HG03439 (cell line): ENCODE data around the gene METTL16.
"Not testable (repeated sequence)": the region's sequence is repeated elsewhere in the genome, so short reads cannot be mapped to it uniquely, and the experiment has no call there.

Experiments
- ATAC-seq: cut with Tn5 transposase; IDR thresholded peaks from one replicate; pipeline ENCODE4 v1.9.1; 2021; ENCODE audit warnings: mild to moderate bottlenecking, moderate library complexity; ENCODE audit not compliant: unreplicated experiment

METTL16 gene

GRCh38 chr17:2452216-2452750 is 59.4 kb downstream of the METTL16 start:
- no peak for ATAC-seq

DNA sequence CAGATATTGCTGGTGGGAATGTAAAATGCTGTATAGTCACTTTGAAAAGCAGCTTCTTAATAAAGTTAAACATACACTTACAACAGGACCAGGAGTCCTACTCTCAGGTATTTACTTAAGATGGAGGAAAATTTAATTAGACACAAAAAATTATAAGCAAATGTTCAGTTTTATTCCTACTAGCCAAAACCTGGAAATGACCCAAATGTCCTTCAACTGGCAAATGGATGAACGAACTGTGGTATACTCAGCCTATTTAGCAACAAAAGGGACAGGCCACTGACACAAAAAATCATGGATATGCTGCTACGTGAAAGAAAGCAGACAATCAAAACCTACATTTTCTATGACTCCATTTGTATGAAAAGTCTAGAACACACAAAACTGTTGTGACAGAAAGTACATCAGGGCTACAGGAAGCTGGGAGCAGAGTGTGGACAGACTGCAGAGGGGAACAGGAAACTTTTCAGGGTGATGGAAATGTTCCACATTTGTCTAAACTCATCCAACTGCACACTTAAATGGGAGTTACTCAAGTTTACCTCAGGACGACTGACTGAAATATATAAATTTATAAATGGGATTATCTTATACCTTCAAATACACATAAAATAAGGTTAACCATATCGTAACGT is 61.6 kb downstream of the METTL16 start:
- no peak for ATAC-seq

DNA sequence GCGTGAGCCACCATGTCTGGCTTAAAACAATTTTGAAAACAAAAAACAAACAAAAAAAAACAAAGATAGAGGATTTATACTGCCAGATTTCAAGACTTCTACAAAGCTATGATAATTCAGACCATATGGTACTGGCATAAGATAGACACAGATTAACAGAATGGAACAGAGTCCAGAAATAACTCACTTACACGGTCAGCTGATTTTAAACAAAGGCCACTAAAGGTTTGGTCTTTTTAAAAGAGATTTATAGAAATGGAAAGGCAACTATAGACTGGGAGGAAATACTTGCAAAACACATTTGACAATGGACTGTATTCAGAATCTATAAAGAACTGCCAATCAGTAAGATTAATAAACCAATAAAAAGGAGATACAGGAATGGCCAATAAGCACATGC is 62.2 kb downstream of the METTL16 start:
- ATAC-seq: no peak

GRCh38 chr17:2447479-2447878 is 64.2 kb downstream of the METTL16 start:
- not testable (repeated sequence) for ATAC-seq

GRCh38 chr17:2445638-2446037 is 66.0 kb downstream of the METTL16 start:
- ATAC-seq: no peak

DNA sequence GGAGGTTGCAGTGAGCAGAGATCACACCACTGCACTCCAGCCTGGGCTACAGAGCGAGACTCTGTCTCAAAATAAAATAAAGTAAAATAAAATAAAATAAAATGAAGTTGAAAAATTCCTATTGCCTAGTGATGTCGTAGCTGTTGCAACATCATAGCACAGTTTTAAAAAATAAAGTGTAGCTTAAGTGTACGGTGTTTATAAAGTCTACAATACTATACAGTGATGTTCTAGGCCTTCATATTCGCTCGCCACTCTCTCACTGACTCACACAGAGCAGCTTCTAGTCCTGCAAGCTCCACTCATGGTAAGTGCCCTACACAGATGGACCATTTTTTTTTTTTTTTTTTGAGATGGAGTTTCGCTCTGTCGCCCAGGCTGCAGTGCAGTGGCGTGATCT is 67.3 kb downstream of the METTL16 start:
- no peak for ATAC-seq

GRCh38 chr17:2442166-2442565 is 69.5 kb downstream of the METTL16 start:
- ATAC-seq: no peak

- ATAC-seq: no peak
Measured at GRCh38 chr17:2440930-2441329, 70.8 kb downstream of the METTL16 start.

DNA sequence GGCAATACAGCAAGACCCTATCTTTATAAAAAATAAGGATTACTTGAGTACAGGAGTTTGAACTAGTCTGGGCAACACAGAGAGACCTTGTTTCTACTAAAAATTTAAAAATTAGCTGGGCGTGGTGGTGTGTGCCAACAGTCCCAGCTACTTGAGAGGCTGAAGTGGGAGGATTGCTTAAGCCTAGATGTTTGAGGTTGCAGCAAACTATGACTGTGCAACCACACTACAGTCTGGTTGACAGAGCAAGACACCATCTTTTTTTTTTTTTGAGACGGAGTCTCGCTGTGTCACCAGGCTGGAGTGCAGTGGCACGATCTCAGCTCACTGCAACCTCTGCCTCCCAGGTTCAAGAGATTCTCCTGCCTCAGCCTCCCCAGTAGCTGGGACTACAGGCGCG is 71.7 kb downstream of the METTL16 start:
- ATAC-seq: not testable (repeated sequence)

GRCh38 chr17:2438823-2439222 is 72.9 kb downstream of the METTL16 start:
- ATAC-seq: no peak

GRCh38 chr17:2436316-2436905 is 75.3 kb downstream of the METTL16 start:
- ATAC-seq: no peak

GRCh38 chr17:2435862-2436261 is 75.8 kb downstream of the METTL16 start:
- no peak for ATAC-seq

- ATAC-seq: no peak
Measured at GRCh38 chr17:2435181-2435741, 76.4 kb downstream of the METTL16 start.

DNA sequence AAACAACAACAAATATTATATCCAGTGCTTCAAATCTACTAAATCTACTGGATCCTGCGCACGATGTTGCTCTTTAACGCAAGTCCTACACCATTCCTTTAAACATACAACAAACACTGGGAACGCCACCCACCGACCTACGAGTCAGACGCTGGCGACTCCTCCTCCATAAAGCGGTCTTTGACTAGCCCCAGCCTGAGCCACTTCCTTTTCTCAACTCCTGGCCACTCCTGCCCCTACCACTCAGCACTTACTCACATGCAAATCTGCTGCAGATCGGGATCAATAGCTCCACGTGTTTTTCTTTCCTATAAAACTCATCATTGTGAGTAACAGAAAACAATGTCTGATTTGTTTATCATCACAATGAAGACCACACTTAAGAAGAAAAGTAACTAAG is 78.0 kb downstream of the METTL16 start:
- no peak for ATAC-seq

DNA sequence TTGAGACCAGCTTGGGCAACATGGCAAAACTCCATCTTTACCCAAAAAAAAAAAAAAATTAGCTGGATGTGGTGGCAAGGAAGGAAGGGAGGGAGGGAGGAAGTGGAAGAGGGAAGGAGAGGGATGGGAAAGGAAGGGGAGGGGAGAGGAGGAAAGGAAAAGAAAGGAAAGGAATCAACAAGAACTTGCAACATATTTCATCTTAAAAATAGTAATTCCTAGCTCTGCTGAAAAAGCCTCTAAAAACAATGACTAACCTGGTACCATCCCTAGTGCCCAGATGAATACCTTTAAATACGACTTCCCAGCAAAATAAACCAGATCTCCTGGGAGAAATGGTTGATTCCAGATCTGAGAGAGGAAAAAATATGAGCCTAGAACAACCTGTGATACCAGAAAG is 83.8 kb downstream of the METTL16 start:
- ATAC-seq: no peak

DNA sequence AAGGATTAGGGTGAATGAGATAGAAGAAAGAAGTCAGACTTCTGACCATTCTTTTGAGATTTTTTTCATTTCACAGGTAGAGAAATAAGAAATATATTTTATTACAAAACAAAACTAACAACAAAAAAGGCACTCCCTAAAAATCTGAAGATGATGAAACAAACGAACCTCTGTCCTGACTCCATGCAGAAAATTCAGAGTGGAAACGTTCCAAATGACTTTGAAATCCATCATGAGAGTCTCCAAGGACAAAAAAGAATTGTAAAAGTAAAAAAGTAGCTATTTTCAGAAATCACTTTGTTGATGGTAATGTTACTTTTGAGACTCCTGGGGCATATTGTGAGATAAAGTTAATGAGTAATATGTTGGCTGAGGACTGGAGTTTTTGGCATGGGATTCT is 84.5 kb downstream of the METTL16 start:
- ATAC-seq: no peak

DNA sequence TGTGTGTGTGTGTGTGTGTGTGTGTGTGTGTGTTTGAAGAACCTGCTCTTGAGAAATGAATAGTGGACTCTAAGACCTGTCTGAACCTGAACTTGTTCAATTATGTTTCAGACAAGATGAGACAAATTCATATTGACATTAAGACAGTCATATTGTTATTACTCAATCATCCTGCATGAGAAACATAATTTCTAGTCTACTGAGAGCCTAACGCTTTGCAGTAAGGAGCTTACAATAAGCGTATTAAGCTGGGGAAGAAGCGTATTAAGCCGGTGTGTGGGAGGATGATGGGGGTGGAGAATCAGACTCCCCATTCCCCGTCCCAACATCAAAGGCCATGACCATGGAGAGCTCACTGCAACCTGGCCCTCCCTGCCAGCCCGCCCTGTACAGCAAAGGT is 88.4 kb downstream of the METTL16 start:
- no peak for ATAC-seq

DNA sequence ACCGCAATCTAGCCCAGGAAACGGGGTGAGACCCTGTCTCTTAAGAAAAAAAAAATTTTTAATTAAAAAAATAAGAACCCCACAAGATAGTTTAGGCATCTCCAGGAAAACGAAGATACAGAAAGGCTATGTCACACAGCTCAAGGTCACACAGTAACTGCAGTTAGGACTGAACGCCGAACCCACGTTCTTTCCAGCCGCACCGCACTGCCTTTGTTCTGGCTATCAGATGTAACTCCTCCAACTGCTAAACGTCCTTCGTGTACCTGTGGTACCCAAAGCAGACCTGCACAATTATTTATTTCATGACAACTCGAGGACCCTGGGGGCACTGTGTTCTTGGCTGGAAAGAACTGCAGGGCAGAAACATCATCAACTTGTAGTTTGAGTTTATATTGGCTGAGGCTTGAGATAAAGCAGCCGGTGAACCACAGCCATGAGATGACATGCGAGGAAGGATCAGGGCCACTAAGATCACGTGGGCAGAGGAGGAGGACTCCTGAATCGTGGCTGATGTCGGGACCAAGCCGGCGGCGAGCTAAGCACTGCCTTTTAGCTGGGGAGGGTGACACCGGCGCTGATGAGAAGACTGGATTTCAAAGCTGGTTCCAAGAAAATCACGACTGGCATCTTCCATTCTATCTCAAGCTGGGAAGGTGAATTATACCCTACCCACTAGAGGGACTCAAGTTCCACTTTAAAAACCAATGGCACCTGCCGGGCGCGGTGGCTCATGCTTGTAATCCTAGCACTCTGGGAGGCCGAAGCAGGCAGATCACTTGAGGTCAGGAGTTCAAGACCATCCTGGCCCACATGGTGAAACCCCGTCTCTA is 90.2 kb downstream of the METTL16 start:
- no peak for ATAC-seq

- ATAC-seq: no peak
Measured at GRCh38 chr17:2420176-2420575, 91.5 kb downstream of the METTL16 start.

- no peak for ATAC-seq
Measured at GRCh38 chr17:2419486-2419885, 92.2 kb downstream of the METTL16 start.

DNA sequence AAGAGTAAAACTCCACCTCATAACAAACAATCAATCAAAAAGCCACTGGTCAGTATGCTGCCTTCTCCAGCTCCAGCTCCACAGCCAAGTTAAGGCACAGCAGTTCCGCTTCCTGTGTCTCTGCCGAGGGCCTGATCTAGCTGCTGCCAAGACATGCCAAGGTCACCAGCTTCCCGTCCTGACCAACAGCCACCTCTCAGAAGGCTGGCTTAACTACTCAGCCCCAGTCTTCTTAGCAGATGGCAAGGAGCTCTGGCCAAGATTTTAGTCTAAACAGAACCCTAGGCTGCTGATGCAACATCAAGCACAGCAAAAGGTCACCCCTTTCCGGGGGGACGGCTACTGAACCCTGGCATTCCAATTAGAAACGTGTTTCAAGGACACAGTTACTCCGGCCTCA is 93.1 kb downstream of the METTL16 start:
- no peak for ATAC-seq
